ENCODE data around the gene COPZ2. TPM values are rescaled to one million over a fixed set of nuclear protein-coding genes. Genes with fewer than 3 reads are reported as not detected.
A peak's percentile ranks its signal among the peaks of the same experiment; 100 is the strongest.

COPZ2 gene
- polyA plus RNA-seq, 3 donors: 4.2 to 12.2 (median 6.9) TPM

GRCh38 chr17:47998044-47998443, 39.6 kb downstream of the COPZ2 start:
- Histone ChIP-seq H3K4me1 (ENCODE audit: control insufficient read depth in 1 of 2, insufficient read depth in 2 of 2, low read length in 2 of 2) (peaks cover 42 to 45% of the 10 kb centered on the region in 2 donors), H3K36me3 (replicated peaks in 1 of 2; ENCODE audit: control insufficient read depth in 1 of 2, insufficient read depth in 2 of 2, low read length in 2 of 2) (no peaks in the 10 kb centered on the region), H3K27ac (ENCODE audit: low read depth in 1 of 2, low read length in 2 of 2) (no peak overlapping the region), H3K4me2 (replicated peaks; ENCODE audit: extremely low read depth, low read length, poor library complexity, severe bottlenecking) (no peak overlapping the region), H3K27me3 (ENCODE audit: control insufficient read depth in 2 of 2, insufficient read depth in 2 of 2, low read length in 2 of 2) (no peaks in the 10 kb centered on the region), H4K20me1 (ENCODE audit: insufficient read depth, low read length) (no peaks in the 10 kb centered on the region), H3K4me3 (replicated peaks in 1 of 3; ENCODE audit: low read depth in 2 of 3, low read length in 3 of 3) (no peak overlapping the region), H3K79me2 (ENCODE audit: insufficient read depth, low read length) (no peaks in the 10 kb centered on the region), H3K9ac (ENCODE audit: insufficient read depth, low read length, poor library complexity, severe bottlenecking) (no peak overlapping the region), H2AFZ (ENCODE audit: insufficient read depth, low read depth, low read length, poor library complexity, severe bottlenecking) (no peak overlapping the region), H3K9me3 (replicated peaks in 1 of 2; ENCODE audit: control insufficient read depth in 1 of 2, insufficient read depth in 1 of 2, low read length in 2 of 2) (no peaks in the 10 kb centered on the region)
- H3K4me3 Mint-ChIP-seq: no peak overlapping the region
- H3K9me3 Mint-ChIP-seq: no peaks in the 10 kb centered on the region
- peaks cover 2 to 6% (median 3%) of the 10 kb centered on the region in 3 donors for H3K27me3 Mint-ChIP-seq (ENCODE audit: low read depth in 3 of 3)
- peaks cover 38% of the 10 kb centered on the region for H3K4me1 Mint-ChIP-seq
- DNase-seq: no peak
- WGBS (ENCODE audit: insufficient coverage): no CpG with 5 or more reads among the region's 7 CpGs
- no peak for TF ChIP-seq CTCF (IDR thresholded peaks at IDR 0.05)
- intact Hi-C loops (cut with micrococcal nuclease): no loop called here
- H3K36me3 Mint-ChIP-seq: peaks cover 0 to 1% of the 10 kb centered on the region in 2 donors
- peak overlapping the region in 6 of 7 donors; percentile 5 to 81 (median 62) for H3K27ac Mint-ChIP-seq

- H3K9me3 Mint-ChIP-seq: no peaks in the 10 kb centered on the region
- H3K36me3 ChIP-seq (replicated peaks in 1 of 2; ENCODE audit: control insufficient read depth in 1 of 2, insufficient read depth in 2 of 2, low read length in 2 of 2): no peaks in the 10 kb centered on the region
- H3K4me1 Mint-ChIP-seq: peaks cover 34% of the 10 kb centered on the region
- H3K79me2 ChIP-seq (ENCODE audit: insufficient read depth, low read length): no peaks in the 10 kb centered on the region
- H3K27ac Mint-ChIP-seq: peak overlapping the region; percentile 54 to 87 (median 78)
- no peak overlapping the region for H3K4me2 ChIP-seq (replicated peaks; ENCODE audit: extremely low read depth, low read length, poor library complexity, severe bottlenecking)
- peak in 2 of 3 donors; percentile 21 to 23 for DNase-seq
- no peaks in the 10 kb centered on the region for H3K9me3 ChIP-seq (replicated peaks in 1 of 2; ENCODE audit: control insufficient read depth in 1 of 2, insufficient read depth in 1 of 2, low read length in 2 of 2)
- intact Hi-C loops (cut with micrococcal nuclease): no loop called here
- no CpG with 5 or more reads among the region's 7 CpGs for WGBS (ENCODE audit: insufficient coverage)
- TF ChIP-seq CTCF (IDR thresholded peaks at IDR 0.05): no peak
- peaks cover 2 to 6% (median 3%) of the 10 kb centered on the region in 3 donors for H3K27me3 Mint-ChIP-seq (ENCODE audit: low read depth in 3 of 3)
- no peak overlapping the region for H2AFZ ChIP-seq (ENCODE audit: insufficient read depth, low read depth, low read length, poor library complexity, severe bottlenecking)
- peaks cover 0 to 1% of the 10 kb centered on the region in 2 donors for H3K36me3 Mint-ChIP-seq
- H3K4me3 ChIP-seq (replicated peaks in 1 of 3; ENCODE audit: low read depth in 2 of 3, low read length in 3 of 3): no peak overlapping the region
- H3K27me3 ChIP-seq (ENCODE audit: control insufficient read depth in 2 of 2, insufficient read depth in 2 of 2, low read length in 2 of 2): no peaks in the 10 kb centered on the region
- H3K4me3 Mint-ChIP-seq: no peak overlapping the region
- no peaks in the 10 kb centered on the region for H4K20me1 ChIP-seq (ENCODE audit: insufficient read depth, low read length)
- no peak overlapping the region for H3K9ac ChIP-seq (ENCODE audit: insufficient read depth, low read length, poor library complexity, severe bottlenecking)
- peak overlapping the region in 1 of 2 donors; percentile 2 for H3K27ac ChIP-seq (ENCODE audit: low read depth in 1 of 2, low read length in 2 of 2)
- H3K4me1 ChIP-seq (ENCODE audit: control insufficient read depth in 1 of 2, insufficient read depth in 2 of 2, low read length in 2 of 2): peaks cover 37 to 41% of the 10 kb centered on the region in 2 donors
Observed at GRCh38 chr17:47997586-47997985, 40.0 kb downstream of the COPZ2 start.
